Activated CD4-positive, alpha-beta T cell treated with anti-CD3 and anti-CD28 coated beads for 36 hours (primary cell): ENCODE results near the gene EFNA5. TPM values are rescaled to one million over a fixed set of nuclear protein-coding genes. Genes with fewer than 3 reads are reported as not detected.

Experiments
- ATAC-seq: fragments of 200-7000 bp; cut with Tn5 transposase; one replicate; pipeline ENCODE4 v1.10.0; 2021; ENCODE audit warnings: mild to moderate bottlenecking, moderate library complexity
- CTCF ChIA-PET: fragments of 350-600 bp; sonication (Branson Sonifier 250); formaldehyde crosslinking; loops from one replicate; lab custom pipeline; 2021; ENCODE audit warnings: antibody characterized with exemption; lab: Charles Lee
- POLR2A ChIA-PET: fragments of 350-600 bp; sonication (Branson Sonifier 250); formaldehyde crosslinking; loops from one replicate; lab custom pipeline; 2021; ENCODE audit warnings: antibody characterized with exemption, inconsistent platforms; lab: Charles Lee
- DNase-seq: peaks from one replicate; pipeline ENCODE4 v3.0.0-alpha.2; 2020
- H3K27ac Mint-ChIP-seq: one replicate; pipeline ENCODE4 v1.8.0; 2021; ENCODE audit warnings: mixed read lengths
- H3K27me3 Mint-ChIP-seq: one replicate; pipeline ENCODE4 v1.8.0; 2021; ENCODE audit warnings: mixed read lengths
- H3K36me3 Mint-ChIP-seq: one replicate; pipeline ENCODE4 v1.8.0; 2021; ENCODE audit warnings: low read depth, mixed read lengths
- H3K4me1 Mint-ChIP-seq: one replicate; pipeline ENCODE4 v1.8.0; 2021; ENCODE audit warnings: mixed read lengths
- H3K4me3 Mint-ChIP-seq: one replicate; pipeline ENCODE4 v1.8.0; 2021; ENCODE audit warnings: mild to moderate bottlenecking, moderate library complexity, mixed read lengths
- H3K9me3 Mint-ChIP-seq: one replicate; pipeline ENCODE4 v1.8.0; 2021; ENCODE audit warnings: low read depth, mixed read lengths
- intact Hi-C, 2 experiments: fragments of 100-400 bp; cut with DNase I in 1 of 2; cut with micrococcal nuclease in 1 of 2; formaldehyde crosslinking; loops; one replicate each; pipeline versions ENCODE4 v1.14.2 to v1.15.1; 2022 to 2024; cut with DNase I, micrococcal nuclease
- total RNA-seq, 2 experiments: library from RNA; stranded (reverse); gene quantifications; one replicate each; pipeline ENCODE4 v1.2.3, GENCODE V29; 2021

Gene EFNA5
- total RNA-seq, 2 experiments from 2014 or later = not detected

DNA sequence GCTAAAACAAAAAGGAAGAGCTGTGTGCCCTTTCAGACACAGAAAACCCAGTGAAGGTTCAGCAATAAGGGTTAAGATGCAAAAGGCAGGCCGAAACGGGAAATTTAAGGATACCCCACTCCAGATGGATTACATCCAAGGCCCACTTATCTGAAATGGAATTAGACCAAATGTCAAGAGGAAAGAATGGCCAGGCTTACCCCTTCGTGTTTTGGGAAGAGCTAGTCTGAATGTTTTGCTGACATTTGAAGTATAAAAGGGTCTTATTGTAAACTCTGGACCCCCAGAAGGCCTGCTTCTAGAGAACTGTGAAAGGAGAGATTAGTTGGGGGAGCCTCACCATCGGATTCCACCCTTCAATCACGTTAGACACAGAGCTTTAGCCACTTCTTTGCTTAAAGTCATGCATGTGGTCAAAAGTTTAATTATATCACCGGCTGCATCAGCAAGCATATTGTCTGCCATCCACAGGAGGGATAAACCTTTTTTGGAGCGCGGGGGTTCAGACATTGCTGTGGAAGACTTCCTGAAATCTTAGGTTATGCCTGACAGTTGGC, 93.3 kb downstream of the EFNA5 start:
- no peak for ATAC-seq
- Mint-ChIP-seq H3K27ac (no peak overlapping the region), H3K27me3 (peaks cover 8% of the 10 kb centered on the region), H3K9me3 (no peaks in the 10 kb centered on the region), H3K36me3 (no peaks in the 10 kb centered on the region), H3K4me3 (no peak overlapping the region), H3K4me1 (no peaks in the 10 kb centered on the region)
- DNase-seq = no peak
- POLR2A ChIA-PET = no interaction called here
- intact Hi-C loops = no loop called here
- CTCF ChIA-PET = no interaction called here

DNA sequence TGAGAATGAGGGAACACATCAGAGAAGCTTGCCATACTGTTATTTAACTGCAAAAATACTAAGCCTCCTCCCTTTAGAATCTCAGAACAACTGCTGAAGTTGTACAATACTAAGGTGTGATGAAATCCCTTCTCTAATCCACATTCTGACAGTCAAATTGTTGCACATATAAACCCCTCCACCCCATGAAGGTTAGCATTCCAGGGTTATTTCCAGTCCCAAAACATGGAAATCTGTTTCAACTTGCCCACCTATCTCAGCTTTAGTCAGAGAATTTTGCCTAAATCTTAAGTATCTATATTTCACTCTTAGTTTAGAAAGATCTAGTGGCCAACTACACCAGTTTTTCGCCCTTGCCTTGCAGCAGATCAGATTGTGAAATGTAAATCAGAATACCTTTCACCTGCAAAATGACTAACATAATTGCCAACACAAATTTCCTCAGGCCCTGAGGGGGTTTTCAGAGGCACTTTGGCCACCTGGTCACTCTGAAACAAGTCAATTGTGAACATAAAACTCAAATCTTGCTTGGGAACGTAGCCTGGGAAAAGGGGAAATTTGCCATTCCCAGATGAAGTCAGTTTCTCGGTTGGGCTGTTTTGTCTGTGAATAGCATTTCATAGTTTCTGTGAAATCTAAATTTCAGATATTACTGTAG, 93.9 kb downstream of the EFNA5 start:
- Mint-ChIP-seq H3K4me3 (no peak overlapping the region), H3K4me1 (peaks cover 4% of the 10 kb centered on the region), H3K27ac (no peak overlapping the region), H3K9me3 (no peaks in the 10 kb centered on the region), H3K36me3 (no peaks in the 10 kb centered on the region), H3K27me3 (peaks cover 11% of the 10 kb centered on the region)
- no peak for DNase-seq
- ChIA-PET POLR2A (no interaction called here), CTCF (no interaction called here)
- intact Hi-C loops = no loop called here
- no peak for ATAC-seq

DNA sequence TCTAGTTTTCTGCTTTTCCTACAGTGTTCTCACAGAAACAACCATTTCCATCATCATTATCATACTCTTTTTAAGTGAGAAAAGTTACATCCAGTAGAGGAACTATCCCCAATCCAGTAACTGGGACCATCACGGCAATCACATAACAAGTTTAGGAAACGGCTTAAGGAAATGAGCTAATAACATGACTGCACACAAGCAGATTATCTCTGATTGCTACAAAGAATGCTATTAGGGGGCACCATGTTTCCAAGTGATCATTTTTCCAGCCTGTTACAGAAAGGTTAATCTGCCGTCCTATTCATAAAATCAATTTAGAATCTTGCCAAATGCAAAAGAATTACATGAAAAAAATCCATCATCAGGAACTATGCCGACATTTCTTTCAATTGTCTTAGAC, 94.6 kb downstream of the EFNA5 start:
- Mint-ChIP-seq H3K4me1 (peaks cover 11% of the 10 kb centered on the region), H3K27ac (no peak overlapping the region), H3K4me3 (no peak overlapping the region), H3K36me3 (no peaks in the 10 kb centered on the region), H3K27me3 (peaks cover 11% of the 10 kb centered on the region), H3K9me3 (no peaks in the 10 kb centered on the region)
- intact Hi-C loops = no loop called here
- DNase-seq (no peak), ATAC-seq (no peak)
- ChIA-PET POLR2A (no interaction called here), CTCF (no interaction called here)

DNA sequence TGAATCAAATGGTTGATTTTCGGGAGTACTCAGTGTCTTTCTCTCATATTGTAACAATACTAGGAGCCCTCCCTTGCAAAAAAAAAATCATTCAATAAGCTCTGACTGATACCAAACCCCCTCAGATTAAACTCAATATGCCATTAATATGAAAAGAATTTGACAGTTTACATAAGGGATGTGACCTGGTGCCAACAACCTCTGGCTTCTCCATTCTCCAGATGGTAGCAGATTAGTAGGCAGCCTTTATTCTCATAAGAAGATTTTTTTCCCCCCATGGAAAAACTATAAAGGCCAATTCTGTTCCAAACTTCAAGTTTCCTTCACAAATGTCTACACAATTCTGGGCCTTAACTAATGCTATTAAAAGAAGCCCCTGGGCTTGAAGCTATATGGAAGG, 96.5 kb downstream of the EFNA5 start:
- Mint-ChIP-seq H3K27ac (no peak overlapping the region), H3K36me3 (no peaks in the 10 kb centered on the region), H3K27me3 (peaks cover 11% of the 10 kb centered on the region), H3K9me3 (no peaks in the 10 kb centered on the region), H3K4me1 (peaks cover 17% of the 10 kb centered on the region), H3K4me3 (no peak overlapping the region)
- POLR2A ChIA-PET = no interaction called here
- no peak for ATAC-seq
- DNase-seq = no peak
- intact Hi-C loops = loop anchor here (5.0 kb wide), 3 partner anchors 87 to 212 kb away; partner anchors contain the start of gene EFNA5 (in 1 of the 2)
- CTCF ChIA-PET = interaction anchor here (0.7 to 1.4 kb wide), 2 partner anchors 266 to 429 kb away, joined by 3 read pairs; no protein-coding TSS in a partner anchor

DNA sequence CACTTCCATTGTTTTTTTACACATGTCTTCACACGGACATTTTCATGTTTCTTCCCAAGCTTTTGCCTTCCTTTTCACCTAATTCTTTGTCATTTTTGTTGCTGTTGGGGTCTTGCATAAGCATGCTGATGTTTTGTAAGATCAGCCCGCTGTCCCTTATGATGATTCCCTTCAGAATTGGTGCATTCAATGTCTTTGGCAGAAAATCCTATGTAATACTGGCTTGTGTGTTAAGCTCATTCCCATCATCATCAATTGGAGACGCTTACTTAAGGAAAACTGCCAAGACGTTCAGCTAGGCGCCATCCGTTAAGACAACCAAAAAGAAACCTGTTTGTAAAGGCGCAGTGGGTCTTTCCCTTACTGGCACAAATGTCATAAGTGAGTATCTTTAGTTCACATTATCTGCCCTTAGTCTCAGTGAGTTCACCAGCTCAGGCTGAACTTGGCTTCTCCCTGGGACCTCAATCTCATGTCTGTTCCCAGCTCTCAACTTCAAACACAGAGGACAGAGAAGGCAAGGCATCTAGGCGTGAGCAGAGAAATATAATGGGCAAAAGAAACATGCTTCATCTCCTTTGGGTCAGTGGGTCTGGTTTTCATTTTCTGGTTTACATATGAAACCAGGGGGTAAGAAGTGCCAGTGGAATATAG, 97.9 kb downstream of the EFNA5 start:
- ATAC-seq (no peak), DNase-seq (no peak)
- Mint-ChIP-seq H3K4me3 (no peak overlapping the region), H3K4me1 (peaks cover 17% of the 10 kb centered on the region), H3K27me3 (peaks cover 11% of the 10 kb centered on the region), H3K9me3 (no peaks in the 10 kb centered on the region), H3K27ac (no peak overlapping the region), H3K36me3 (no peaks in the 10 kb centered on the region)
- CTCF ChIA-PET = interaction anchor here (0.6 to 2.9 kb wide), 31 partner anchors 9 to 740 kb away, joined by 3 to 18 read pairs (median 4); no protein-coding TSS in a partner anchor
- POLR2A ChIA-PET = no interaction called here
- intact Hi-C loops = loop anchor here (1.0 to 5.0 kb wide), 4 partner anchors 86 to 211 kb away; partner anchors contain the start of gene EFNA5 (in 1 of the 2)

DNA sequence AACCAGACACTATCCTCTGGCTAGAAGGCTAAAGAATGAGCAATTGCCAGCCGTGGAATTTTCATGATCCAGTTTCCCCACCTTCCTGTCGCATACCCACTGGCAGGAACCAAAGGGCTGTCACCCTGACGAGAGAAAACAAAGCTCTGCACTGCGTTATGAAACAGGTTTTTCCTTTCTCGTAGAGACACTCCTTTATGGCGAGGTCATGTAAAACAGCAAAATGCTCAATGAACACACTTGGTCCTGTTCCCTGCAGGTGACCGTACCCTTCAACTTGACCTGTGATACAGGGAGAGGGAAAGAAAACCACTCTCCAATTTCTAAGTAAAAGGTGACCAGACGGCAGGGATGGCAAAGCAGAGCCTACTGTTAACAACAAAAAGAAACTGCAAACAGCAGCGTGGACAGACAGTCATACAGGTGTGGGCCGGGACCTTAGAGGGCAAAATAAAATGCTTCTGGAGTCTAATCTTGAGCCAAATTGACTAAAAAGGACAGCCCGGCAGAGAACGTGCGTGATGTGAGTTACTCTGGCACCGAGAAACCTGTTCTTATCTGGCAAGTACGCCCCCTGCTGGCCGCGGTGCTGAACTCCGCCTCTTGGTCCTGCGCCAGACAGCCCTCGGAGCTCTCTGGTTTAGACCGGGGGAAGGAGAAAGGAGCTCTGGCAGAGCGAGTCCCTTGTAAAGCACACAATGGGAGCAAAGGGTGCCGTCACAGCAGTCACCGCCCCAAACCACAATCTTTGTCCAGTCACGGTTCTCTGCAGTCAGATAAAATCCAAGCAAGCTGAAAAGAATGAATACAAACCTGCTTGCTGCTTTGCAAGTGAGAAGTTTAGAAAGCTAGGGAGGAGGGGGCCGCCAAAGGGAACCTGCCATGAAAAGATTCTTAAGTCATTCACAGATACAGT, 98.9 kb downstream of the EFNA5 start:
- Mint-ChIP-seq H3K36me3 (no peaks in the 10 kb centered on the region), H3K9me3 (no peaks in the 10 kb centered on the region), H3K27me3 (peaks cover 11% of the 10 kb centered on the region), H3K4me3 (peak overlapping the region; percentile 67), H3K27ac (peak overlapping the region; percentile 51), H3K4me1 (peaks cover 17% of the 10 kb centered on the region)
- intact Hi-C loops = loop anchor here (1.0 to 5.0 kb wide), 5 partner anchors 85 to 210 kb away; partner anchors contain the start of gene EFNA5 (in 1 of the 2)
- ChIA-PET POLR2A (no interaction called here), CTCF (interaction anchor here (0.6 to 2.9 kb wide), 30 partner anchors 9 to 739 kb away, joined by 3 to 18 read pairs (median 4); no protein-coding TSS in a partner anchor)
- DNase-seq (peak; percentile 94), ATAC-seq (peak; percentile 90)

DNA sequence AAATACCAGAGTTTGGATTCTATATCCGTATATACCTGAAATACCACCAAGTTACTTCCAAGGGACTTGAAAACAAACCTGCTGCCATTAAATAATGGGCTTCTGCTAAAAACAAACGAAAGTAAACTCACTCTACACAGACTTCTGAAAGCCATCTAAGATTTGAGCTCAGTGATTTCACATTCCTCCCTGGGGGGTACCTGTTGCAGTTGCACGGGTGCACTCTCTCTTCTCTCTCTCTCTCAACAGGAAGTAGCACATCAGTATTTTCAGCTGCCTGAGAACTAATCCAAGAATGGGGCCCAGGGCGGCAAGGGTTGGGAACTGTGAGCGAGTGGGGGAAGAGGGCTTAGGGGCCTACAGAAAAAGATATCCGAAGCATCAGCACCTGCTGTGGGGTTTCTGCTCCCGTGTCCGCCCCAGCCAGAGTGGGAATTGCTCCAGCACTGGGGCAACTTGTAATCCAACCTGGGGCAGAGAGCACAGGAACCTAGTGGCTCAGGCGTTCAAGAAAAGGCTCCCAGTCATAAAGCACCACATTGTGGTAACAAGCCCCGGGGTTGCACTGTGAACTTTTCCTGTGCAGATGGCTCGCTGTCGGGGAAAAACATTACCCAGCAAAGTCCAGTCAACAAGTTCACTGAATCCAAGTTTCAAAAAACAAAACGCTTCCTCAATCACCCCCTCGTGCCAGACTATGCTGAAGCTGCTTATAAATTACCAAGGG, 99.8 kb downstream of the EFNA5 start:
- Mint-ChIP-seq H3K9me3 (no peaks in the 10 kb centered on the region), H3K4me1 (peaks cover 17% of the 10 kb centered on the region), H3K27me3 (peaks cover 13% of the 10 kb centered on the region), H3K36me3 (no peaks in the 10 kb centered on the region), H3K4me3 (peak overlapping the region; percentile 67), H3K27ac (no peak overlapping the region)
- CTCF ChIA-PET = interaction anchor here (0.6 to 2.9 kb wide), 9 partner anchors 8 to 148 kb away, joined by 3 to 18 read pairs (median 4); no protein-coding TSS in a partner anchor
- DNase-seq (peak; percentile 68), ATAC-seq (peak; percentile 82)
- POLR2A ChIA-PET = interaction anchor here (0.5 to 0.6 kb wide), 2 partner anchors 18 to 183 kb away, joined by 3 to 5 read pairs; no protein-coding TSS in a partner anchor
- intact Hi-C loops = loop anchor here (2.0 to 5.0 kb wide), 4 partner anchors 84 to 209 kb away; partner anchors contain the start of gene EFNA5 (in 1 of the 2)

DNA sequence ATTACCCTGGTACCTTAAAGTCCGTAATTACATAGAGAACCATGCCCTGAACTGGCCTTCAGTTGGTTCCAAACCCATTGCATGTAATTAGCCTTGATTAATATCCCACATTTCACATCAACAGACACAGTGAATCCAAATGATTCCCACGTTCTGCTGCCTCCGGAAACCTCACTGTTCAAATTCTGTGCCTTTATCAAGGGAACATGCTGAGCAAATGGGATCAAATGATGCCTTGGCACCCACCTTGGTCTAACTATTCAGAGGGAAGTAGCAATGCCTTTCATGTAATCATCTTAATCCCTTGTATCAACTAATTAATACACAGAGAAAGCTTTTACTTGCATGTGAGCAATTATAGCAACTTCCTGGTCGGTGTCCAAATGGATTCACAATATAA, 100.6 kb downstream of the EFNA5 start:
- ATAC-seq = no peak
- H3K4me3 Mint-ChIP-seq = no peak overlapping the region
- no peaks in the 10 kb centered on the region for H3K36me3 Mint-ChIP-seq
- ChIA-PET POLR2A (no interaction called here), CTCF (interaction anchor here (0.6 to 1.1 kb wide), 4 partner anchors 25 to 104 kb away, joined by 3 to 6 read pairs (median 3); no protein-coding TSS in a partner anchor)
- H3K27me3 Mint-ChIP-seq = peaks cover 14% of the 10 kb centered on the region
- DNase-seq = no peak
- H3K27ac Mint-ChIP-seq = no peak overlapping the region
- no peaks in the 10 kb centered on the region for H3K9me3 Mint-ChIP-seq
- intact Hi-C loops = loop anchor here (2.0 to 5.0 kb wide), 4 partner anchors 83 to 208 kb away; partner anchors contain the start of gene EFNA5 (in 1 of the 2)
- H3K4me1 Mint-ChIP-seq = peaks cover 17% of the 10 kb centered on the region

DNA sequence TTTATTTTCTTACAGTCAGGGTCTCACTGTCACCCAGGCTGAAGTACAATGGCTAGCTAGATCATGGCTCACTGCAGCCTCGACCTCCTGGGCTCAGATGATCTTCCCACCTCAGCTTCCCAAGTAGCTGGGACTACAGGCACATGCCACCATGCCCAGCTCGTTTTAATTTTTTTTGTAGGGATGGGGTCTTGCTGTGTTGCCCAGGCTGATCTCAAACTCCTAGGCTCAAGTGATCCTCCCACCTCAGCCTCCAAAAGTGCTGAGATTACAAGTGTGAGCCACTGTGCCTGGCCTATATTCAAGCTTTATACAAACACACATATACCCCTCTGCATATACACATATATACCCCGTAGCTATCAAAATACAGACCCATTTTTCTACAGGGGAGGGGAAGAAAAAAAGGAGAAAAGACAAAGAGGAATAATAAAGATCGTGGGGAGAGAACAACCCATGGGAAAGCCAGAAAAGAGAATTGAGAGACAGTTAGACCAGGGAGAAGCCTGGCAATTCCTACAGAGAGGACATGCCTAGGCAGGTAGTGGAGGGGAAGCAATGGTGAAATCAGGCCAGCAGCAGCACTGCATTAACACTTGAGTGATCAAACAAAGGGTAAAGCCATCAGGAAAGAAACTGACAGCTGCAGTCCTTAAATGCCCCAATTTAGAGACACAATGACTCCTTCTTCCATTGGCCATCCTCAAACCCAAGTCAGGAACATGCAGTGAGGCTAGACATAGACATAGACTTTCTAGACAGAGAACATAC, 102.7 kb downstream of the EFNA5 start:
- H3K27me3 Mint-ChIP-seq = peaks cover 16% of the 10 kb centered on the region
- ChIA-PET CTCF (interaction anchor here (0.5 kb wide), 1 partner anchor 201 kb away, joined by 3 read pairs; no protein-coding TSS in a partner anchor), POLR2A (no interaction called here)
- DNase-seq (no peak), ATAC-seq (no peak)
- H3K4me3 Mint-ChIP-seq = no peak overlapping the region
- no peak overlapping the region for H3K27ac Mint-ChIP-seq
- no peaks in the 10 kb centered on the region for H3K36me3 Mint-ChIP-seq
- no peaks in the 10 kb centered on the region for H3K9me3 Mint-ChIP-seq
- intact Hi-C loops = no loop called here
- peaks cover 17% of the 10 kb centered on the region for H3K4me1 Mint-ChIP-seq
